Adipose tissue (tissue), 3 donors: ENCODE measurements around the gene TEX50. TPM values are rescaled to one million over a fixed set of nuclear protein-coding genes. Genes with fewer than 3 reads are reported as not detected.
"Not testable (repeated sequence)": the region's sequence is repeated elsewhere in the genome, so short reads cannot be mapped to it uniquely, and the experiment has no call there.

ENCODE experiments used
- H3K27ac ChIP-seq: one replicate; pipeline ENCODE4 v1.5.1; 2013; ENCODE audit warnings: low read depth, low read length
- WGBS, 3 donors: extraction: QIAGEN DNeasy Blood & Tissue Kit; methylation state at CpG; one replicate each; pipeline ENCODE4 v1.1.7; 2013; 5-methylcytosine and 5-hydroxymethylcytosine counted together
- polyA plus RNA-seq, 3 donors: library from polyadenylated mRNA; stranded (reverse); fragments of 200-250 nt; gene quantifications; one replicate each; pipeline ENCODE4 v1.2.3, GENCODE V29; 2013
- donor health status: healthy with polysubstance abuse.
- donor health status: Bipolar disorder and iron deficiency.
- donor health status: healthy.

The TEX50 gene
- polyA plus RNA-seq, 3 donors = not detected

DNA sequence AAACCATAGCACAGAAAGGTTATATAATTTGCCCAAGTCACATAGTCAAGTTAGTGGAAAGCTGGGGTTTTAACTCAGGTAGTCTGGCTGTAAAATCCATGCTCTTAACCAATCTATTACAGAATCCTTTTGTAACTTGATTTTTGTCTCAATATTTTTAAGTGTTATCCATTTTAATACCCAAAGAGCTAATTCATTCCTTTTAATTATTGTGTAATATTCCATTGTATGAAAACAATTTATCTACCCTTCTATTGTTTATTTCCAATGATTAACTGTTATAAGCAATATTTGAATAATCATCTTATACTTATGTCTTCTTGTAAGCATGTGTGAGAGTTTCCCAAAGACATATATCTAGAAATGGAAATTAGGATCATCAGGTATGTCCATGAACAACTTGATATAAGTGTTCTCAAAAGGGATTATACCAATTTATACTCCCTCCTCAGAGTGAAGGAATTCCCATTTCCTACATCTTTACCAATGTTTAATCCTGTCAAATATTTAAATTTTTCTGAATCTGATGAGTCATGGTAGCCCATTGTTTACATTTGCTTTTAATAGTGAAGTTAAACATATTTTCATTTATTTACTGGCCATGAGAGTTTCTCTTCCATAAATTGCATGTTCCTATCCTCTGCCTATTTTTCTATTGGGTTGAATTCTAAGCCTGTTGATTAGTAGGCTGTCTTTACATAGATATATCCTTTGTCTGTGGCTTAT is 13.9 kb downstream of the TEX50 start:
- H3K27ac ChIP-seq = no peak overlapping the region

DNA sequence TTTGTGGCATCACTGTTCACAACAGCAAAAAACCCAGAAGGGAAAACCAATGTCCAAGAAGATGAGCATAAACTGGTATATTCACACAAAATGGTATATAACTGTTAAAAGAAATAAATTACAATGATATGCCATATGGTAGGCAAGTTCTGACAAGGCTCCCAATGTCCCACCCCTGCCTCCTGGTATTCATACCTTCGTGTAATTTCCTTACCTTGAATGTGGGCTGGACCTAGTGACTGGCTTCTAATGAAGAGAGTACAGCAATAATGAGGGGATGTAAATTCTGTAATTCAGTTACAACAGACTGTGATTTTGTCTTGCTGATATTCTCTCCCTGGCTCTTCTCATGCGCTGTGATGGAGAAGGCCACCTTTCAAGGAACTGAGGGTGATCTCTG is 25.2 kb downstream of the TEX50 start:
- 90 to 96% (median 93%) methylated on average over 2 of the region's 2 CpGs for WGBS, 3 donors

DNA sequence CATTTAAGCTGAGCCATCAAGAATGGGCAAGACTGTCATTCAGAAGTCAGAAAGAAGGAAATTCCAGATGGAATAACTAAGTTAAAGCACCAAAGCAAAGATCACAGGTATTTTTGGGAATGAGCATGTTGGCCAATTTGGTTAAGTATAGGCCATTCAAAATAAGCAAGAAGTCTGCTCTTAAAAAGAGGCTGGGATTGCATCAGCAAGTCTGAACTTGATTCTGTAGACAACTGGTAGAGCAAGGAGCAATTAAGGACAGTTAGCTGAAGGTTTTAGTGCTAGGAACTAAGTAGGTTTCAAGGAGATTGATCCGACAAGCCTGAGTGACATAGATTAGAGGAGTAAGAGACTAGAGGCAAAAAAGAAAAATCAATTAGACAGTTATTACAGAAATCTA is 26.1 kb downstream of the TEX50 start:
- H3K27ac ChIP-seq = no peak overlapping the region
- WGBS, 3 donors = 97 to 100% (median 98%) methylated on average over 1 of the region's 1 CpG

More for the DNA sequence above, 25.2 kb downstream of the TEX50 start:
- no peak overlapping the region for H3K27ac ChIP-seq

DNA sequence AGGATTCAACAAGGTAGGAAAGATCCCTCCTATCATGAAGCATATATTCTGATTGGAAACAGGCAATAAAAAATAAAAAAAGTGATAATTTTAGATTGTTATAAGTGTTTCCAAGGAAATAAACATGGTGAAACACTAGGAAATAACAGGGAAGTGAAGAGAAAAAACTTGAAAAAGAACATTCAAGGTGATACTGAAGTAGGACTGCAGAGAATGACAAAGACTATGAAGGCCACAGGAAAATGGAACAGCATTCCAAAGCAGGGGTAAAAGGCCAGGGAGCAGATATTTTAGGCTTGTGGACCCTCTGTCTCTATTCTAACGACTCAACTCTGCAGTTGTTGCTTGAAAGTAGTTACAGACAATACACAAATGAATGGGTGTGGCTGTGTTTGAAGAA is 26.6 kb downstream of the TEX50 start:
- WGBS, 3 donors = 23 to 45% (median 29%) methylated on average over 1 of the region's 1 CpG
- no peak overlapping the region for H3K27ac ChIP-seq

DNA sequence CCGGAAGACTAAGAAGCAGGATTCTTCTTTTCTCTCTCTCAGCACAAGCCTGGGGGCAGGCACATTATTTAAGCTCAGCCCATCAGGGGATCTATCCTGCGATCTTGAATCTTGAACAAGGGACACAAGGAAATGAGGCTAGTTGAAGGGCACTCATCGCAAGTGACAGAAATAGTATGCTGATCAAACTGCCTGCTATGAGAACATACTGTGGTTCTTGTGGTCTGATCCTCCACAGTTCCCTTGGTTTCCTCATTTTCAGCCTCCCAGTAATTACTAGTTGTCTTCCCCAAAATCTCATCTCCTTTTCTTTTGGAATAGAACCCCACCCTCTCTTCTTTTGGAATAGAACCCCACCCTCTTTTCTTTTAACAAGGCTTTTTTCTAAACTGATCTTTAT is 28.0 kb downstream of the TEX50 start:
- 71 to 89% (median 78%) methylated on average over 3 of the region's 3 CpGs for WGBS, 3 donors
- no peak overlapping the region for H3K27ac ChIP-seq

DNA sequence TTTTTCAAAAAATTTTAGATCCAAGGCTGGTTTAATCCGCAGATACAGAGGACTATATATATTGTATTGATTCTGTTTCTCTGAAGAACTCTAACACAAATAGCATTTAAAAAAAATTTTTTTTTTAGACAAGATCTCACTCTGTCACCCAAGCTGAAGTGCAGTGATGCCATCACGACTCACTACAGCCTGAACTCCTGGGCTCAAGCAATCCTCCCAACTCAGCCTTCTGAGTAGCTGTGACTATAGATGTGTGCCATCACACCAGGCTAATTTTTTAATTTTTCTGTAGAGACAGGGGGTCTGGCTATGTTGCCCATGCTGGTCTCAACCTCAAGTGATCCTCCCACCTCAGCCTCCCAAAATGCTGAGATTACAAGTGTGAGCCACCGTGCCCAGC is 31.5 kb downstream of the TEX50 start:
- 92 to 93% (median 92%) methylated on average over 3 of the region's 3 CpGs for WGBS, 3 donors

DNA sequence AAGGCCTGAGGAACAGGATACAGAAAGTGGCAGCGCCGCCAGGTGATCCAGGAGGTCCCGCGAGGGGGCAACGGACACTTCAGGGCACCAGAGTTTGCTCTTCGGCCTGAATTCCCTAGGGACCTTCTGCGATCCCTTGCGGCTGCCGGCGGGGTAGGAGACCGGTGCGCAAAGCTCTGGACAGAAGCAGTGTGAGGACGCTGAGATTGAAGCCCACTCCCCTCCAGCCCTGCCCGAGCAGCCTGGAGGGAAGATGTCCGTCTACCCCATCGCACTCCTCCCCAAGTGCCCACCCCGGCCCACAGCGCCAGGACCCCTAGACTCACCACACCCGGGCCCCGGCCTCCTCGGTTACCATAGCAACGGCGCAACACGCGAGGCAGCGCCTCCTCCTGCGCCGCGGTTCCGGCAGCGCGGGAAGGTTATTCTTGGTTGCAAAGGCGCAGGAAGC is 34.4 kb downstream of the TEX50 start, which contains the start of gene ANKRD45:
TSS of gene ANKRD45 (minus strand) at position 361 of the 451 bp plus-strand sequence. CDS start 10,433 bp downstream, outside the sequence.
- 2 to 3% (median 3%) methylated on average over 33 of the region's 33 CpGs for WGBS, 3 donors
- H3K27ac ChIP-seq = no peak within 1 kb of the TSS

More for the DNA sequence above, 31.5 kb downstream of the TEX50 start:
- no peak overlapping the region for H3K27ac ChIP-seq

DNA sequence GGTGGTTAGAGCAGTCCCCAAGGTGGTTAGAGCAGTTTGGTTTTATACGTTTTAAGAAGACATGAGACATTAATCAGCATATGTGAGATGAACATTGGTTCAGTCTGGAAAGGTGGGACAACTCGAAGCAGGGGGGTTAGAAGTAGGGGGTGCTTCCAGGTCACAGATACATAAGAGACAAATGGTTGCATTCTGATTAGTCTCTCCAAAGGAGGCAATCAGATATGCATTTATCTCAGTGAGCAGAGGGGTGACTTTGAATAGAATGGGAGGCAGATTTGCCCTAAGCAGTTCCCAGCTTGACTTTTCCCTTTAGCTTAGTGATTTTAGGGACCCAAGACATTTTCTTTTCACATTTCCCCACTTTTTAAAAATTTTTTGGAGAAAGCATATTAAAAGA is 39.4 kb downstream of the TEX50 start:
- not testable (repeated sequence) for H3K27ac ChIP-seq
- WGBS, 3 donors = 76 to 84% (median 82%) methylated on average over 2 of the region's 2 CpGs

DNA sequence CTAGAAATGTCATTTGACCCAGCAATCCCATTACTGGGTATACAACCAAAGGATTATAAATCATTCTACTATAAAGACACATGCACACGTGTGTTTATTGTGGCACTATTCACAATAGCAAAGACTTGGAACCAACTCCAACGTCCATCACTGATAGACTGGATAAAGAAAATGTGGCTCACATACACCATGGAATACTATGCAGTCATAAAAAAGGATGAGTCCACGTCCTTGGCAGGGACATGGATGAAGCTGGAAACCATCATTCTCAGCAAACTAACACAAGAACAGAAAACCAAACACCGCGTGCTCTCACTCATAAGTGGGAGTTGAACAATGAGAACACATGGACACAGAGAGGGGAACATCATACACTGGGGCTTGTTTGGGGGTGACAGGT is 45.0 kb downstream of the TEX50 start:
- WGBS, 3 donors = 77 to 92% (median 90%) methylated on average over 5 of the region's 5 CpGs

DNA sequence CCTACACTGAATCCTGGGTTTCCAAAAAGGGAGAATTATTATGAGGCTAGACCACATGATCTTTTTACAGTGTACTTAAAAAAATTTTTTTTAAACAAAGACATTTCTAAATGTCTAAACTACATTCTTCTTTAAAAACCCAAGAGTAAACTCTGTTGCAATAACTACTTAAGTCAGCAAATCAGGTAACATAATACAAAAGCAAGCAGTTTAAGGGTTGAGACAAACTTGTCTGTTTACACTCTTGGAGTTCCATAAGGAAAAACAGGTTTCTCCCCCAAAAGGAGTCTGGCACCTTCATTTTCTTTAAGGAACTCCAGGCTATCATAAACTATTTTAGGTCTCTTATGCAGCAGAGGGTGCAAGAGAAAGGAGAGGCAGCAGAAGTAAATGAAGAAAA is 47.0 kb downstream of the TEX50 start:
- H3K27ac ChIP-seq = no peak overlapping the region

More for the DNA sequence above, 45.0 kb downstream of the TEX50 start:
- H3K27ac ChIP-seq = not testable (repeated sequence)

DNA sequence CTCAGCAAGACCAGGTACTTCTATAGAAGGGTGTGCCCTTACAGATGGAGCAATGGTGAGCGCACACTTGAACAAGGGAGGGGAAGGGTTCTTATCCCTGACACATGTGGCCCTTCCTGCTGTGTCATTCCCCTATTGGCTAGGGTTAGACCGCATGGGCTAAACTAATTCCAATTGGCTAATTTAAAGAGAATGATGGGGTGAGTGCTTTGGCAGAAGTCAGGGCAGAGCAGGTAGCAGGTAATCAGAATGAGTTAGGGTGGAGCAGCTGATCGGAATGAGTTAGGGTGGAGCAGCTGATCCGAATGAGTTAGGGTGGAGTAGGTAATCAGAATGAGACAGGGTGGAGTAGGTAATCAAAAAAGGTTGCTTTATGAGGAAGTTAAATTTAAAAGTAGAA is 48.7 kb downstream of the TEX50 start:
- WGBS, 3 donors = 87 to 91% (median 90%) methylated on average over 4 of the region's 4 CpGs

DNA sequence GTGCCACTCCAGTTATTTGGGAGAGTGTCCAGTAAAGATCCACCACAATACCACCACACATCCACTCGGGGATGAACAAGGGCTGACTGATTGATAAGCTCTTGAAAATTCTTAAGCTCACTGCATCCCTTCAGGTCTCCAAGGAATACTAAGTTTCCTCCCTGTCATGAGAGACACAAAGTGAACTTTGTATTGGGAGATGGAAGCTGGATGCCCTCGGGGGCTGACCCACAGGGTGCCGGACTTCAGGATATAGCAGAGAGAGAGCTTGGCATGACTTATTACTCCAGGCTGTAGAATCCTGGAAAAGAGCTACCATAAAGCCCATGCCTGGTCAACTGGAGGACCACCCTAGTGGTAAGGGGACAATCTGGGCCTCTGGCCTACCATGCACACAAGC is 50.0 kb downstream of the TEX50 start:
- WGBS, 3 donors = 79 to 88% (median 82%) methylated on average over 3 of the region's 3 CpGs

More for the DNA sequence above, 48.7 kb downstream of the TEX50 start:
- not testable (repeated sequence) for H3K27ac ChIP-seq

More for the DNA sequence above, 50.0 kb downstream of the TEX50 start:
- H3K27ac ChIP-seq = not testable (repeated sequence)

Other genes with a start within 250 kb of the TEX50 start
- 100 to 1,000 TPM; 196 to 892 (median 488) TPM for gene PRDX6, start 158.0 kb upstream of the TEX50 start, polyA plus RNA-seq
- gene SLC9C2, start 32.3 kb upstream of the TEX50 start, polyA plus RNA-seq = under 1 TPM in 2 of 3 donors, not detected in 1; 0.02 to 0.07 TPM
- gene ANKRD45, start 34.5 kb downstream of the TEX50 start, polyA plus RNA-seq = under 1 TPM in 2 of 3 donors, not detected in 1; 0.13 to 0.26 TPM
- 10 to 100 TPM in 2 of 3 donors, 1 to 10 TPM in 1; 6.2 to 16.2 (median 12.7) TPM for gene KLHL20, start 79.6 kb downstream of the TEX50 start, polyA plus RNA-seq
- 10 to 100 TPM in 1 of 3 donors, 1 to 10 TPM in 2; 4.6 to 11.7 (median 7.8) TPM for gene DARS2, start 189.3 kb downstream of the TEX50 start, polyA plus RNA-seq
- 1 to 10 TPM; 1.1 to 4.8 (median 2.2) TPM for gene CENPL, start 189.5 kb downstream of the TEX50 start, polyA plus RNA-seq
- 1,000 to 10,000 TPM in 1 of 3 donors, 100 to 1,000 TPM in 2; 444 to 1,465 (median 468) TPM for gene GAS5, start 232.7 kb downstream of the TEX50 start, polyA plus RNA-seq
- gene ZBTB37, start 233.0 kb downstream of the TEX50 start, polyA plus RNA-seq = 1 to 10 TPM in 2 of 3 donors, under 1 TPM in 1; 0.58 to 1.3 (median 1.1) TPM